ENCODE measurements around the gene ZDHHC18. TPM values are rescaled to one million over a fixed set of nuclear protein-coding genes. Genes with fewer than 3 reads are reported as not detected.

The ZDHHC18 gene
- total and polyA plus RNA-seq, 2 donors (not counting 1 experiment from before 2014, with no cell fraction given), result 6.3 to 16.9 TPM

GRCh38 chr1:26831546-26832248 is 5.2 kb downstream of the ZDHHC18 start:
- TF ChIP-seq CTCF (conservative IDR thresholded peaks at IDR 0.05 in 1 of 2, IDR thresholded peaks at IDR 0.05 in 1 of 2; ENCODE audit: low read depth in 1 of 2, low read length in 2 of 2) (no peak), EZH2 (IDR thresholded peaks at IDR 0.05; ENCODE audit: low read length, missing control alignments) (no peak)
- H3K4me2 ChIP-seq (ENCODE audit: extremely low read depth, insufficient read depth, low read length), result no peak overlapping the region
- H3K9ac ChIP-seq (ENCODE audit: insufficient read depth, low read length), result no peak overlapping the region
- H3K27ac ChIP-seq (ENCODE audit: insufficient read depth, low read length), result no peak overlapping the region
- H4K20me1 ChIP-seq (ENCODE audit: control insufficient read depth, extremely low read depth, insufficient read depth, low read length), result no peaks in the 10 kb centered on the region
- peaks cover 27% of the 10 kb centered on the region for H3K36me3 ChIP-seq (ENCODE audit: control insufficient read depth, insufficient read depth, low read length)
- H3K4me1 ChIP-seq (ENCODE audit: control insufficient read depth, extremely low read depth, insufficient read depth, low read length), result peaks cover 8% of the 10 kb centered on the region
- no peak overlapping the region for H2AFZ ChIP-seq (ENCODE audit: low read length)
- peaks cover 36% of the 10 kb centered on the region for H3K79me2 ChIP-seq (ENCODE audit: control insufficient read depth, insufficient read depth, low read length)
- no peak overlapping the region for H3K4me3 ChIP-seq (replicated peaks in 1 of 4; ENCODE audit: control extremely low read depth in 1 of 4, insufficient read depth in 1 of 4, low read depth in 3 of 4, low read length in 4 of 4)
- H3K27me3 ChIP-seq (ENCODE audit: control insufficient read depth, insufficient read depth, low read length), result no peaks in the 10 kb centered on the region
- peak in 1 of 2 donors; percentile 15 for DNase-seq (ENCODE audit: low read depth in 2 of 2)
- no peaks in the 10 kb centered on the region for H3K9me3 ChIP-seq (ENCODE audit: control insufficient read depth, insufficient read depth, low read depth, low read length)

- TF ChIP-seq EZH2 (IDR thresholded peaks at IDR 0.05; ENCODE audit: low read length, missing control alignments) (no peak), CTCF (conservative IDR thresholded peaks at IDR 0.05 in 1 of 2, IDR thresholded peaks at IDR 0.05 in 1 of 2; ENCODE audit: low read depth in 1 of 2, low read length in 2 of 2) (no peak)
- Histone ChIP-seq H3K27me3 (ENCODE audit: control insufficient read depth, insufficient read depth, low read length) (no peaks in the 10 kb centered on the region), H2AFZ (ENCODE audit: low read length) (no peak overlapping the region), H3K4me2 (ENCODE audit: extremely low read depth, insufficient read depth, low read length) (no peak overlapping the region), H3K4me3 (replicated peaks in 1 of 4; ENCODE audit: control extremely low read depth in 1 of 4, insufficient read depth in 1 of 4, low read depth in 3 of 4, low read length in 4 of 4) (no peak overlapping the region), H3K36me3 (ENCODE audit: control insufficient read depth, insufficient read depth, low read length) (peaks cover 27% of the 10 kb centered on the region), H3K4me1 (ENCODE audit: control insufficient read depth, extremely low read depth, insufficient read depth, low read length) (peaks cover 8% of the 10 kb centered on the region), H3K9ac (ENCODE audit: insufficient read depth, low read length) (no peak overlapping the region), H3K9me3 (ENCODE audit: control insufficient read depth, insufficient read depth, low read depth, low read length) (no peaks in the 10 kb centered on the region), H3K27ac (ENCODE audit: insufficient read depth, low read length) (no peak overlapping the region), H4K20me1 (ENCODE audit: control insufficient read depth, extremely low read depth, insufficient read depth, low read length) (no peaks in the 10 kb centered on the region), H3K79me2 (ENCODE audit: control insufficient read depth, insufficient read depth, low read length) (peaks cover 32% of the 10 kb centered on the region)
- DNase-seq (ENCODE audit: low read depth in 2 of 2), result no peak
These were observed 5.9 kb downstream of the ZDHHC18 start for GRCh38 chr1:26832249-26832960.
